GM23248 (cell line): ENCODE data around the gene MORC4. TPM values are rescaled to one million over a fixed set of nuclear protein-coding genes. Genes with fewer than 3 reads are reported as not detected.
A peak's percentile ranks its signal among the peaks of the same experiment; 100 is the strongest.

Source experiments
- DNase-seq: peaks from one replicate; pipeline ENCODE4 v3.0.0-alpha.2; 2015
- H2AFZ ChIP-seq: fragments of 200-600 bp; sonication (generic); 2 replicates; pipeline ENCODE4 v1.6.1; 2016; ENCODE audit warnings: antibody characterized with exemption
- H3F3A ChIP-seq: fragments of 200-600 bp; sonication (generic); 2 replicates; pipeline ENCODE4 v1.6.1; 2016; ENCODE audit warnings: mild to moderate bottlenecking, antibody characterized with exemption, mixed run types; ENCODE audit not compliant: insufficient read depth
- H3K27ac ChIP-seq: fragments of 200-600 bp; sonication (generic); 2 replicates; pipeline ENCODE4 v1.5.1; 2016; ENCODE audit warnings: mild to moderate bottlenecking
- H3K27me3 ChIP-seq: fragments of 200-600 bp; sonication (generic); replicated peaks from 2 replicates; pipeline ENCODE4 v1.6.1; 2016; ENCODE audit warnings: mild to moderate bottlenecking; ENCODE audit not compliant: insufficient read depth
- H3K36me3 ChIP-seq: fragments of 200-600 bp; sonication (generic); 2 replicates; pipeline ENCODE4 v1.6.1; 2016; ENCODE audit warnings: low read depth, mild to moderate bottlenecking
- H3K4me1 ChIP-seq: fragments of 200-600 bp; sonication (generic); 2 replicates; pipeline ENCODE4 v1.6.1; 2016; ENCODE audit warnings: mild to moderate bottlenecking; ENCODE audit not compliant: insufficient read depth
- H3K4me2 ChIP-seq: fragments of 200-600 bp; sonication (generic); one replicate; pipeline ENCODE4 v1.6.1; 2016; ENCODE audit warnings: mild to moderate bottlenecking; ENCODE audit not compliant: unreplicated experiment
- H3K4me3 ChIP-seq: fragments of 200-600 bp; sonication (generic); 2 replicates; pipeline ENCODE4 v1.5.1; 2016; ENCODE audit warnings: mild to moderate bottlenecking
- H3K79me2 ChIP-seq: fragments of 200-600 bp; sonication (generic); 2 replicates; pipeline ENCODE4 v1.6.1; 2016; ENCODE audit warnings: mild to moderate bottlenecking; ENCODE audit not compliant: insufficient read depth
- H3K9ac ChIP-seq: fragments of 200-600 bp; sonication (generic); 2 replicates; pipeline ENCODE4 v1.6.1; 2016; ENCODE audit warnings: mild to moderate bottlenecking
- H3K9me2 ChIP-seq: fragments of 200-600 bp; sonication (generic); 2 replicates; pipeline ENCODE4 v1.6.1; 2016; ENCODE audit warnings: mixed run types, mild to moderate bottlenecking, moderate library complexity; ENCODE audit not compliant: insufficient read depth
- H3K9me3 ChIP-seq: fragments of 200-600 bp; sonication (generic); one replicate; pipeline ENCODE4 v1.6.1; 2017; ENCODE audit warnings: low read depth
- H4K20me1 ChIP-seq: fragments of 200-600 bp; sonication (generic); 2 replicates; pipeline ENCODE4 v1.6.0; 2016; ENCODE audit not compliant: insufficient read depth
- EZH2 ChIP-seq: fragments of 200-600 bp; sonication (generic); IDR thresholded peaks from 2 replicates; pipeline ENCODE4 v1.6.1; 2018; ENCODE audit warnings: antibody characterized with exemption, mild to moderate bottlenecking; ENCODE audit not compliant: insufficient read depth, poor library complexity, severe bottlenecking
- EZH2phosphoT487 ChIP-seq: fragments of 200-600 bp; sonication (generic); IDR thresholded peaks from 2 replicates; pipeline ENCODE4 v1.6.1; 2018; ENCODE audit warnings: antibody characterized with exemption, moderate library complexity, mild to moderate bottlenecking, low read depth; ENCODE audit not compliant: insufficient read depth
- WGBS, 2 experiments: methylation state at CpG; one replicate each; pipeline ENCODE4 v1.1.6; 2015 to 2017; ENCODE audit warnings: low lambda C conversion rate in 2 of 2, low coverage in 1 of 2; ENCODE audit errors: missing lambda C conversion rate in 2 of 2; 5-methylcytosine and 5-hydroxymethylcytosine counted together
- in situ Hi-C: fragments of 300-500 bp; cut with MboI; formaldehyde crosslinking; loops from 2 replicates; pipeline ENCODE4 v1.15.0; 2020
- polyA plus RNA-seq: library from polyadenylated mRNA; unstranded; fragments of >200 nt; fragmentation: Nextera tagmentation; extraction: Ambion mirVana; gene quantifications from 2 replicates; pipeline ENCODE4 v1.2.1, GENCODE V29; 2016
- total RNA-seq: library from RNA; depleted of rRNA; stranded (reverse); fragments of >200 nt; shearing (Covaris generic); gene quantifications from 2 replicates; pipeline ENCODE4 v1.2.3, GENCODE V29; 2014; rRNA removed

MORC4 gene
- total and polyA plus RNA-seq, 2 experiments from 2014 or later, result 12.3 to 23.7 TPM

GRCh38 chrX:106894392-106894909, 105.6 kb downstream of the MORC4 start:
- TF ChIP-seq EZH2phosphoT487 (no peak), EZH2 (no peak)
- H3K9me2 ChIP-seq, result no peaks in the 10 kb centered on the region
- in situ Hi-C loops, result no loop called here
- peak overlapping the region; percentile 37 for H3K27ac ChIP-seq
- no peaks in the 10 kb centered on the region for H4K20me1 ChIP-seq
- H3K79me2 ChIP-seq, result no peaks in the 10 kb centered on the region
- no peak overlapping the region for H3K9ac ChIP-seq
- H3K9me3 ChIP-seq, result no peaks in the 10 kb centered on the region
- H3F3A ChIP-seq, result peaks cover 9% of the 10 kb centered on the region; the same call in 1 of the 2 replicates
- peaks cover 24% of the 10 kb centered on the region for H3K4me1 ChIP-seq
- no peak overlapping the region for H3K4me2 ChIP-seq
- H2AFZ ChIP-seq, result peak overlapping the region; percentile 26; the same call in 1 of the 2 replicates
- peak; percentile 79 for DNase-seq
- 14 to 25% methylated on average over 5 to 6 of the region's 6 CpGs for WGBS, 2 experiments
- no peaks in the 10 kb centered on the region for H3K36me3 ChIP-seq
- H3K4me3 ChIP-seq, result no peak overlapping the region
- no peaks in the 10 kb centered on the region for H3K27me3 ChIP-seq

DNA sequence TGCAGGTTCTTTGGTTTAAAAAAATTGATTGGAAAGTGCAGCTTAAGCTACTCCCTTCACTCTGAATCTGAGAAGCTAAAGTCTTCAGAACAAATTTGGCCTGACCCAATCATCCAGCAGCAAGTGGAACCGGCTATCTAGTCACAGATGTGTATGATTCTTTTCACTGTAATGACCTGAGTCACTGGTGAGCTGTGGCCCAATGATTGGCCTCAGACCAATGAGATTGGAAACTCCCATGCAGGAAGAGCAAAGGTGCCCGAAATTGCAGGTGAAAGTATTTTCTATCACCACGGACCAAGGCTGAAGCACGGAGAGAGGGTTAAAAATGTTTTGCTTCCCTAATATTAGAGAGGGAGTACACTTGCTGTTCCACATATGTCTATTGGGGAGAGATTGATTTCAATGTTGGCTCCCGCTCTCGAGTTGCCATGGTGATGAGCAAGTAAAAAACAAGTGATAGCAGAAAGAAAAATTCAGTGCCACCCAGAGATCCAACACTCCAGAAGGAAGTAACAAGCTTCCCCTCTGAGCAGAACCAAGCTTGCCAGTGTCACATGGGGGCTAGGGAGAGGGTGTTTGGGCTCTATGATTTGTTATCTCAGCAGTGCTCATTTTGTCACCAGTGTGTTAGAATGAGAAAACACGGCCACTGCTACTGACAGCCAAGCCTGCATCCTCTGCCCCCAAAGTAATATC, 108.1 kb downstream of the MORC4 start:
- no peaks in the 10 kb centered on the region for H3K27me3 ChIP-seq
- no peaks in the 10 kb centered on the region for H3K79me2 ChIP-seq
- no peak overlapping the region for H3K4me2 ChIP-seq
- no peaks in the 10 kb centered on the region for H3K36me3 ChIP-seq
- no peak for TF ChIP-seq EZH2
- no peak for TF ChIP-seq EZH2phosphoT487
- H3K9ac ChIP-seq, result no peak overlapping the region
- no peak overlapping the region for H2AFZ ChIP-seq
- H3K4me3 ChIP-seq, result no peak overlapping the region
- H4K20me1 ChIP-seq, result no peaks in the 10 kb centered on the region
- peak; percentile 31 for DNase-seq
- H3F3A ChIP-seq, result peaks cover 9% of the 10 kb centered on the region; the same call in 1 of the 2 replicates
- H3K4me1 ChIP-seq, result peaks cover 16% of the 10 kb centered on the region
- 18 to 27% methylated on average over 7 of the region's 7 CpGs for WGBS, 2 experiments
- in situ Hi-C loops, result no loop called here
- no peaks in the 10 kb centered on the region for H3K9me2 ChIP-seq
- H3K9me3 ChIP-seq, result no peaks in the 10 kb centered on the region
- H3K27ac ChIP-seq, result no peak overlapping the region

Other genes starting within 250 kb of the MORC4 start
- 9.3 and 9.5 TPM in 2 replicates for gene TBC1D8B, start 197.5 kb downstream of the MORC4 start, total RNA-seq
- gene TBC1D8B, start 197.5 kb downstream of the MORC4 start, polyA plus RNA-seq, result 11.5 and 12.1 TPM in 2 replicates
- gene RIPPLY1, start 96.9 kb downstream of the MORC4 start, total RNA-seq, result not detected in 2 replicates
- gene RIPPLY1, start 96.9 kb downstream of the MORC4 start, polyA plus RNA-seq, result not detected in 2 replicates
- not detected in 2 replicates for gene CLDN2, start 79.8 kb downstream of the MORC4 start, total RNA-seq
- gene CLDN2, start 79.8 kb downstream of the MORC4 start, polyA plus RNA-seq, result not detected in 2 replicates
- 4.9 and 23.3 TPM in 2 replicates for gene RBM41, start 118.6 kb upstream of the MORC4 start, total RNA-seq
- gene RBM41, start 118.6 kb upstream of the MORC4 start, polyA plus RNA-seq, result 12.2 and 12.7 TPM in 2 replicates
- gene NUP62CL, start 206.2 kb upstream of the MORC4 start, total RNA-seq, result not detected in 2 replicates
- not detected in 2 replicates for gene NUP62CL, start 206.2 kb upstream of the MORC4 start, polyA plus RNA-seq
- gene DNAAF6, start 206.4 kb upstream of the MORC4 start, total RNA-seq, result not detected in 2 replicates
- gene DNAAF6, start 206.4 kb upstream of the MORC4 start, polyA plus RNA-seq, result not detected in 2 replicates